IMR-90 (cell line): Measurements from ENCODE around the gene C12orf50. TPM values are rescaled to one million over a fixed set of nuclear protein-coding genes. Genes with fewer than 3 reads are reported as not detected.

Source experiments
- ATAC-seq: fragments of 200-7000 bp; cut with Tn5 transposase; 2 replicates; pipeline ENCODE4 v1.9.1; 2020; ENCODE audit warnings: low read depth, mild to moderate bottlenecking, moderate library complexity
- BruUV-seq: library from RNA; stranded (reverse); fragments of 400-500 nt; replicated peaks from 2 replicates; lab custom pipeline; 2021; lab: Mats Ljungman, UMichigan
- CTCF ChIA-PET: fragments of 300-600 bp; formaldehyde crosslinking; extraction: SDS; loops from one replicate; lab custom pipeline; 2021; ENCODE audit warnings: antibody characterized with exemption; lab: Yijun Ruan, JAX
- POLR2A ChIA-PET: fragments of 300-600 bp; sonication (Branson Sonifier 250); formaldehyde crosslinking; loops from one replicate; lab custom pipeline; 2022; ENCODE audit warnings: antibody characterized with exemption; ENCODE audit not compliant: unreplicated experiment; lab: Charles Lee
- DNase-seq: peaks from one replicate; pipeline ENCODE4 v3.0.0; 2013
- H2AFZ ChIP-seq: replicated peaks from 2 replicates; pipeline ENCODE3; 2013; ENCODE audit warnings: low read length, mild to moderate bottlenecking; ENCODE audit not compliant: poor library complexity
- H2AK5ac ChIP-seq: 2 replicates; pipeline ENCODE4 v1.6.1; 2013; ENCODE audit warnings: low read depth, low read length, inconsistent platforms
- H2AK9ac ChIP-seq: replicated peaks from 2 replicates; pipeline ENCODE3; 2013; ENCODE audit warnings: mild to moderate bottlenecking, low read depth, low read length, moderate library complexity; ENCODE audit not compliant: poor library complexity
- H2BK120ac ChIP-seq: 2 replicates; pipeline ENCODE4 v1.6.1; 2013; ENCODE audit warnings: low read depth, low read length, inconsistent platforms
- H2BK15ac ChIP-seq: 3 replicates; pipeline ENCODE4 v1.6.1; 2013; ENCODE audit warnings: low read depth, low read length, inconsistent platforms
- H2BK20ac ChIP-seq: 2 replicates; pipeline ENCODE4 v1.6.1; 2013; ENCODE audit warnings: low read depth, mild to moderate bottlenecking, inconsistent platforms, low read length, moderate library complexity
- H2BK5ac ChIP-seq: 2 replicates; pipeline ENCODE4 v1.6.1; 2013; ENCODE audit warnings: mild to moderate bottlenecking, low read depth, low read length, inconsistent platforms; ENCODE audit not compliant: poor library complexity, severe bottlenecking
- H3K14ac ChIP-seq: replicated peaks from 2 replicates; pipeline ENCODE4 v1.6.1; 2013; ENCODE audit warnings: low read depth, low read length, inconsistent platforms
- H3K18ac ChIP-seq: 2 replicates; pipeline ENCODE4 v1.6.1; 2013; ENCODE audit warnings: low read depth, low read length, control low read depth
- H3K23ac ChIP-seq: 2 replicates; pipeline ENCODE4 v1.6.1; 2013; ENCODE audit warnings: low read depth, low read length, inconsistent platforms
- H3K27ac ChIP-seq: 2 replicates; pipeline ENCODE4 v1.5.1; 2013; ENCODE audit warnings: mild to moderate bottlenecking, control low read depth, low read length; ENCODE audit not compliant: insufficient read depth
- H3K27me3 ChIP-seq: 2 replicates; pipeline ENCODE4 v1.6.1; 2013; ENCODE audit warnings: low read length; ENCODE audit not compliant: control insufficient read depth, insufficient read depth
- H3K36me3 ChIP-seq: 2 replicates; pipeline ENCODE4 v1.6.1; 2013; ENCODE audit warnings: low read length, mixed read lengths; ENCODE audit not compliant: control insufficient read depth, insufficient read depth
- H3K4ac ChIP-seq: 2 replicates; pipeline ENCODE4 v1.6.1; 2013; ENCODE audit warnings: low read depth, low read length, inconsistent platforms
- H3K4me1 ChIP-seq: 2 replicates; pipeline ENCODE4 v1.6.1; 2013; ENCODE audit warnings: low read length, mixed read lengths; ENCODE audit not compliant: control insufficient read depth, insufficient read depth
- H3K4me2 ChIP-seq: 2 replicates; pipeline ENCODE4 v1.6.1; 2013; ENCODE audit warnings: low read depth, mild to moderate bottlenecking, control low read depth, low read length, moderate library complexity
- H3K4me3 ChIP-seq: 2 replicates; pipeline ENCODE4 v1.5.1; 2013; ENCODE audit warnings: low read depth, mild to moderate bottlenecking, control low read depth, low read length, moderate library complexity; ENCODE audit not compliant: insufficient read depth
- H3K56ac ChIP-seq: 2 replicates; pipeline ENCODE4 v1.6.1; 2013; ENCODE audit warnings: low read length, inconsistent platforms; ENCODE audit not compliant: insufficient read depth; ENCODE audit errors: extremely low read depth
- H3K79me1 ChIP-seq, 2 experiments: 2 replicates each; pipeline ENCODE4 v1.6.1; 2013; ENCODE audit warnings: low read length in 2 of 2, inconsistent platforms in 1 of 2, low read depth in 1 of 2
- H3K9ac ChIP-seq: 2 replicates; pipeline ENCODE4 v1.6.1; 2013; ENCODE audit warnings: low read depth, low read length, control low read depth
- H3K9me1 ChIP-seq: 2 replicates; pipeline ENCODE4 v1.6.1; 2013; ENCODE audit warnings: low read length, inconsistent platforms; ENCODE audit not compliant: insufficient read depth
- H3K9me3 ChIP-seq: 2 replicates; pipeline ENCODE4 v1.6.1; 2013; ENCODE audit warnings: low read length; ENCODE audit not compliant: control insufficient read depth, insufficient read depth
- H4K20me1 ChIP-seq: 2 replicates; pipeline ENCODE4 v1.6.1; 2013; ENCODE audit warnings: low read length, inconsistent platforms; ENCODE audit not compliant: insufficient read depth
- H4K5ac ChIP-seq: 2 replicates; pipeline ENCODE4 v1.6.1; 2013; ENCODE audit warnings: mild to moderate bottlenecking, low read depth, low read length, control low read depth
- H4K8ac ChIP-seq, 2 experiments: 2 replicates each; pipeline ENCODE4 v1.6.1; 2013; ENCODE audit warnings: low read depth in 2 of 2, low read length in 2 of 2, control low read depth in 1 of 2, inconsistent platforms in 1 of 2
- H4K91ac ChIP-seq: 2 replicates; pipeline ENCODE4 v1.6.1; 2013; ENCODE audit warnings: low read depth, low read length, inconsistent platforms; ENCODE audit not compliant: insufficient read depth
- WGBS, 2 experiments: methylation state at CpG; one replicate each; pipeline versions ENCODE4 v1.1.5 to v1.1.7; 2013; ENCODE audit warnings: missing lambda C conversion rate in 2 of 2; ENCODE audit not compliant: insufficient read length in 1 of 2; ENCODE audit errors: extremely low coverage in 2 of 2; 5-methylcytosine and 5-hydroxymethylcytosine counted together
- dilution Hi-C: fragments of 300-500 bp; cut with HindIII; formaldehyde crosslinking; loops from one replicate; pipeline ENCODE4 v1.14.3; 2018; ENCODE audit warnings: low sequenced_read_pairs; ENCODE audit not compliant: unreplicated experiment
- in situ Hi-C: fragments of 300-500 bp; cut with MboI; formaldehyde crosslinking; loops from 3 replicates; pipeline ENCODE4 v1.14.3; 2019; ENCODE audit warnings: low sequenced_read_pairs, inconsistent platforms, mixed read lengths
- intact Hi-C: fragments of 100-400 bp; cut with micrococcal nuclease; formaldehyde crosslinking; loops from 2 replicates; pipeline ENCODE4 v1.10.0; 2022
- polyA plus RNA-seq, 3 experiments: library from polyadenylated mRNA; depleted of rRNA; stranded (reverse); fragments of >200 nt; gene quantifications; 2 replicates each; pipeline ENCODE4 v1.2.3, GENCODE V29; 2012; ENCODE audit warnings: low replicate concordance in 1 of 3
- total RNA-seq: library from RNA; depleted of rRNA; stranded (reverse); fragments of >200 nt; gene quantifications from 2 replicates; pipeline ENCODE4 v1.2.3, GENCODE V29; 2012
- TF ChIP-seq, protein P1 (sequence below): conservative IDR thresholded peaks from 2 replicates; pipeline ENCODE4 v1.5.1; 2012; ENCODE audit warnings: mild to moderate bottlenecking, low read depth, low read length, improper control_type of control experiment

C12orf50 gene
- total and polyA plus RNA-seq, 2 of the 4 experiments (the other 2 are of a cell fraction) = not detected

- intact Hi-C loops = no loop called here
- Histone ChIP-seq H3K9me3 (no peaks in the 10 kb centered on the region), H4K8ac (peak overlapping the region in 1 of 2 experiments; percentile 56; a peak in 1 of 4 replicates), H3K56ac (0 out of 2 replicates have a peak overlapping the region, but pooled peaks have one; percentile 57), H3K27me3 (no peaks in the 10 kb centered on the region), H2BK5ac (no peak overlapping the region), H3K23ac (no peak overlapping the region), H3K4me1 (peaks cover 8% of the 10 kb centered on the region), H3K27ac (peak overlapping the region; percentile 77; the same call in 1 of the 2 replicates), H4K20me1 (no peaks in the 10 kb centered on the region), H3K4ac (peak overlapping the region; percentile 81), H2AK5ac (no peak overlapping the region), H2BK120ac (peak overlapping the region; percentile 86), H2AFZ (peak overlapping the region; percentile 81), H2AK9ac (no peak overlapping the region), H3K18ac (peak overlapping the region; percentile 69), H2BK15ac (no peak overlapping the region; the same call in 2 of the 3 replicates), H2BK20ac (peak overlapping the region; percentile 88), H3K36me3 (no peaks in the 10 kb centered on the region), H4K91ac (peak overlapping the region; percentile 67; the same call in 1 of the 2 replicates), H4K5ac (peak overlapping the region; percentile 51; the same call in 1 of the 2 replicates), H3K9me1 (no peaks in the 10 kb centered on the region), H3K4me2 (peak overlapping the region; percentile 65), H3K14ac (peak overlapping the region; percentile 46; the same call in 1 of the 2 replicates), H3K9ac (no peak overlapping the region), H3K79me1 (no peaks in the 10 kb centered on the region), H3K4me3 (no peak overlapping the region)
- POLR2A ChIA-PET = no interaction called here
- in situ Hi-C loops = no loop called here
- DNase-seq (peak; percentile 69), ATAC-seq (peak; percentile 96)
- dilution Hi-C loops = no loop called here
- CTCF ChIA-PET = no interaction called here
- BruUV-seq = no TSS peak
- WGBS, 2 experiments = no CpG with 5 or more reads among the region's 1 CpG
- TF ChIP-seq, protein P1, sequence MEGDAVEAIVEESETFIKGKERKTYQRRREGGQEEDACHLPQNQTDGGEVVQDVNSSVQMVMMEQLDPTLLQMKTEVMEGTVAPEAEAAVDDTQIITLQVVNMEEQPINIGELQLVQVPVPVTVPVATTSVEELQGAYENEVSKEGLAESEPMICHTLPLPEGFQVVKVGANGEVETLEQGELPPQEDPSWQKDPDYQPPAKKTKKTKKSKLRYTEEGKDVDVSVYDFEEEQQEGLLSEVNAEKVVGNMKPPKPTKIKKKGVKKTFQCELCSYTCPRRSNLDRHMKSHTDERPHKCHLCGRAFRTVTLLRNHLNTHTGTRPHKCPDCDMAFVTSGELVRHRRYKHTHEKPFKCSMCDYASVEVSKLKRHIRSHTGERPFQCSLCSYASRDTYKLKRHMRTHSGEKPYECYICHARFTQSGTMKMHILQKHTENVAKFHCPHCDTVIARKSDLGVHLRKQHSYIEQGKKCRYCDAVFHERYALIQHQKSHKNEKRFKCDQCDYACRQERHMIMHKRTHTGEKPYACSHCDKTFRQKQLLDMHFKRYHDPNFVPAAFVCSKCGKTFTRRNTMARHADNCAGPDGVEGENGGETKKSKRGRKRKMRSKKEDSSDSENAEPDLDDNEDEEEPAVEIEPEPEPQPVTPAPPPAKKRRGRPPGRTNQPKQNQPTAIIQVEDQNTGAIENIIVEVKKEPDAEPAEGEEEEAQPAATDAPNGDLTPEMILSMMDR = no peak
Measured at GRCh38 chr12:87982208-87982607, 47.0 kb downstream of the C12orf50 start.
